ENCODE results near the gene TDRD5.

DNA sequence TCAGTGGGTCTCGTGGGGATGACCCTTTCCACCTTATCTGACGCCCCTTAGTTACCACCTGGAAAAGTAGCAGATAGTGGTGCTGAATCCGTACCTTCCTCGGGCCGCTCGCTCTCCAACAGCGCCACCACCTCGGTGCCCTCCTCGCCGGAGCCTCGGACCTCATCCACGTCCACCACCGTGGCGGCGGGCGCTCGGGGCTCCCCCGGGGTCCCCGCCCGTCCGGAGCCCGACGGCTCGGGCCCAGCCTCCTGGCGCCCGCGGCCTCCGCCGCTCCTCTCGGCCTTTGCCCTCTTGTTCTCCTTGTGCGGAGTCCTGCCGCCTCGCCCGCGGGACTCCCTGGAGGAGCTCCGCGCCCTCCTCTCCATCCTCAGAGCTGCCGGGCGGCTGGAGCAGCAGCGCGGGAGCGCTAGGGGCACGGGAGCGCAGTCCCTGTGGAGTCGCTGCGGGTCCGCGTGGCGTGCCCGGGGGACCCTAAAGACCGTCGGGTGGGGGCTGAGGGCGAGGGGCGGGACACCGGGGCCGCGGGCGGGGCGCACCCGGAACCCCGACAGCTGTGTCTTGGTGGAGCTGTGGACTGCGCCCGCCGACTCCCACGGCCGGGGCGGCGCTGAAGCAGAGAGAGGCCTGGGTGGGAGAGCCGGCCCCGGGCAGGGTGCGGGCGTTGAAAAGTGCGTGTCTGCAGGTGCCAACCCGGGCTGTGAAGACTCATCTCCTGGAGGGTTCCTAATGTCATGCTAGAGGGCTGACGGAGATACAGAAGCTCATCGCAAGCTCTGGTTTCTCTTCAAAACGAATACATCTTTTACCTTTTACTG, 15.9 kb upstream of the TDRD5 start, which contains the start of gene NPHS2:
- TF ChIP-seq TCF4 (CRISPR knock-in tag; IDR thresholded peaks at IDR 0.05; ENCODE audit: borderline replicate concordance) (no peak), SNAI2 (CRISPR knock-in tag; IDR thresholded peaks at IDR 0.05) (no peak), ZFP30 (CRISPR knock-in tag; IDR thresholded peaks at IDR 0.05) (no peak), ZNF70 (CRISPR knock-in tag; IDR thresholded peaks at IDR 0.05) (no peak), ARNTL (CRISPR knock-in tag; IDR thresholded peaks at IDR 0.05; ENCODE audit: borderline replicate concordance, low read depth) (no peak), ZNF565 (CRISPR knock-in tag; conservative IDR thresholded peaks at IDR 0.05; ENCODE audit: low read depth) (no peak), ZNF8 (CRISPR knock-in tag; IDR thresholded peaks at IDR 0.05) (no peak)
- TF ChIP-seq, protein P1, sequence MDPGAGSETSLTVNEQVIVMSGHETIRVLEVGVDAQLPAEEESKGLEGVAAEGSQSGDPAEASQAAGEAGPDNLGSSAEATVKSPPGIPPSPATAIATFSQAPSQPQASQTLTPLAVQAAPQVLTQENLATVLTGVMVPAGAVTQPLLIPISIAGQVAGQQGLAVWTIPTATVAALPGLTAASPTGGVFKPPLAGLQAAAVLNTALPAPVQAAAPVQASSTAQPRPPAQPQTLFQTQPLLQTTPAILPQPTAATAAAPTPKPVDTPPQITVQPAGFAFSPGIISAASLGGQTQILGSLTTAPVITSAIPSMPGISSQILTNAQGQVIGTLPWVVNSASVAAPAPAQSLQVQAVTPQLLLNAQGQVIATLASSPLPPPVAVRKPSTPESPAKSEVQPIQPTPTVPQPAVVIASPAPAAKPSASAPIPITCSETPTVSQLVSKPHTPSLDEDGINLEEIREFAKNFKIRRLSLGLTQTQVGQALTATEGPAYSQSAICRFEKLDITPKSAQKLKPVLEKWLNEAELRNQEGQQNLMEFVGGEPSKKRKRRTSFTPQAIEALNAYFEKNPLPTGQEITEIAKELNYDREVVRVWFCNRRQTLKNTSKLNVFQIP (CRISPR knock-in tag; IDR thresholded peaks at IDR 0.05; ENCODE audit: borderline replicate concordance, low read depth): no peak

All from SK-N-SH treated with all-trans-retinoic acid at 6 μM for 48 hours (cell line).